ENCODE results near the gene CARD9. TPM values are rescaled to one million over a fixed set of nuclear protein-coding genes. Genes with fewer than 3 reads are reported as not detected.
A peak's percentile ranks its signal among the peaks of the same experiment; 100 is the strongest.

The CARD9 gene
- total RNA-seq, 1 experiment from 2014 or later, result 5.6 TPM

- Histone ChIP-seq H3K27ac (ENCODE audit: insufficient read length, low read depth, low read length) (no peak within 1 kb of the TSS), H4K20me1 (ENCODE audit: control insufficient read depth, insufficient read depth, insufficient read length) (no peaks in the 10 kb centered on the region), H3K79me2 (ENCODE audit: insufficient read depth, low read length) (no peaks in the 10 kb centered on the region), H3K79me1 (ENCODE audit: insufficient read depth, low read depth, low read length, poor library complexity, severe bottlenecking) (no peaks in the 10 kb centered on the region), H3K27me3 (ENCODE audit: insufficient read depth, low read length) (no peaks in the 10 kb centered on the region), H3K23me2 (ENCODE audit: insufficient read length, low read depth, low read length, poor library complexity, severe bottlenecking) (no peaks in the 10 kb centered on the region), H2AFZ (ENCODE audit: low read length) (no peak within 1 kb of the TSS), H3K56ac (ENCODE audit: insufficient read length, low read depth, low read length) (no peak within 1 kb of the TSS), H2BK15ac (ENCODE audit: low read depth, low read length) (no peak within 1 kb of the TSS), H3K18ac (ENCODE audit: insufficient read length, low read depth, low read length) (peak within 1 kb of the TSS; percentile 52), H3K9ac (ENCODE audit: extremely low read depth, insufficient read length, low read length) (peak within 1 kb of the TSS; percentile 60), H2AK5ac (ENCODE audit: insufficient read length, low read length) (no peak within 1 kb of the TSS), H2BK120ac (ENCODE audit: low read depth, low read length, poor library complexity, severe bottlenecking) (no peak within 1 kb of the TSS), H2BK12ac (ENCODE audit: insufficient read length, low read depth, low read length) (no peak within 1 kb of the TSS), H3K4ac (ENCODE audit: low read depth, low read length) (no peak within 1 kb of the TSS), H2BK5ac (ENCODE audit: insufficient read length, low read length) (no peak within 1 kb of the TSS), H4K91ac (ENCODE audit: insufficient read length, low read depth, low read length) (no peak within 1 kb of the TSS), H4K8ac (replicated peaks; ENCODE audit: insufficient read length, low read depth, low read length) (no peak within 1 kb of the TSS), H3T11ph (ENCODE audit: low read length) (no peak within 1 kb of the TSS), H3K4me2 (ENCODE audit: insufficient read depth, insufficient read length, low read length) (peak within 1 kb of the TSS; percentile 5), H4K5ac (ENCODE audit: insufficient read length, low read depth, low read length) (no peak within 1 kb of the TSS), H2BK20ac (ENCODE audit: low read depth, low read length, poor library complexity, severe bottlenecking) (no peak within 1 kb of the TSS), H3K14ac (ENCODE audit: insufficient read depth, low read length) (peak within 1 kb of the TSS; percentile 77), H3K4me1 (ENCODE audit: insufficient read depth, low read length) (no peaks in the 10 kb centered on the region), H3K9me3 (ENCODE audit: control insufficient read depth, low read depth, low read length) (no peaks in the 10 kb centered on the region), H3K23ac (ENCODE audit: insufficient read length, low read depth, low read length) (no peak within 1 kb of the TSS)
- peaks cover 3 to 5% of the 10 kb centered on the region in 2 experiments; a peak in 1 of 4 replicates for H3K4me1 Mint-ChIP-seq
- H3K4me3 Mint-ChIP-seq, result peak within 1 kb of the TSS; percentile 82 to 87
- peak; percentile 98 for DNase-seq
- peaks cover 1% of the 10 kb centered on the region; the same call in 1 of the 2 replicates for H3K27me3 Mint-ChIP-seq (ENCODE audit: low read depth)
- WGBS (ENCODE audit: extremely low coverage, insufficient read length, low lambda C conversion rate), result no CpG with 5 or more reads among the region's 97 CpGs
- no peaks in the 10 kb centered on the region for H3K9me3 Mint-ChIP-seq
- H3K36me3 Mint-ChIP-seq (ENCODE audit: insufficient read depth in 1 of 3, low read depth in 3 of 3), result peaks cover 0 to 10% (median 0%) of the 10 kb centered on the region in 3 experiments; a peak in 3 of 7 replicates
- peak; percentile 99 for TF ChIP-seq CTCF (conservative IDR thresholded peaks at IDR 0.05)
- H3K27ac Mint-ChIP-seq, result peak within 1 kb of the TSS in 2 of 3 experiments; percentile 35 to 89; a peak in 3 of 7 replicates
These were observed 10.1 kb downstream of the CARD9 start, which contains the start of gene DNLZ for GRCh38 chr9:136363106-136363948. TSS of gene DNLZ (minus strand) at chr9:136363744. CDS start at chr9:136363714, 30 bp downstream.

Measured in H9 (cell line).